H1 (cell line): ENCODE data around the gene SNRPB2. TPM values are rescaled to one million over a fixed set of nuclear protein-coding genes. Genes with fewer than 3 reads are reported as not detected.
A peak's percentile ranks its signal among the peaks of the same experiment; 100 is the strongest.

ENCODE experiments used
- CTCF ChIA-PET: fragments of 300-600 bp; sonication (Branson Sonifier 250); formaldehyde crosslinking; loops from one replicate; lab custom pipeline; 2021; ENCODE audit not compliant: partially characterized antibody; lab: Charles Lee
- POLR2A ChIA-PET: fragments of 300-600 bp; sonication (Branson Sonifier 250); formaldehyde crosslinking; loops from one replicate; lab custom pipeline; 2021; ENCODE audit warnings: inconsistent platforms; ENCODE audit not compliant: partially characterized antibody; lab: Charles Lee
- DNase-seq, 2 experiments: peaks; one replicate each; pipeline versions ENCODE4 v3.0.0 to v3.0.0-alpha.2; 2010 to 2022; ENCODE audit warnings: low spot score in 2 of 2, low read depth in 1 of 2, mixed read lengths in 1 of 2
- FAIRE-seq: peaks from 2 replicates; lab custom pipeline; 2011; peaks lifted over from hg19 to GRCh38; lab: Jason Lieb, UNC
- H2AFZ ChIP-seq: 2 replicates; pipeline ENCODE4 v1.8.1; 2012; ENCODE audit warnings: low read length, inconsistent platforms
- H2AK5ac ChIP-seq: 2 replicates; pipeline ENCODE4 v1.6.1; 2013; ENCODE audit warnings: low read depth, low read length
- H2BK120ac ChIP-seq: replicated peaks from 2 replicates; pipeline ENCODE3; 2013; ENCODE audit warnings: low read depth, low read length, inconsistent platforms
- H2BK12ac ChIP-seq: 2 replicates; pipeline ENCODE4 v1.6.1; 2013; ENCODE audit warnings: low read depth, low read length
- H2BK15ac ChIP-seq: 2 replicates; pipeline ENCODE4 v1.6.1; 2013; ENCODE audit warnings: low read length
- H2BK20ac ChIP-seq: 2 replicates; pipeline ENCODE4 v1.6.1; 2013; ENCODE audit warnings: low read length
- H2BK5ac ChIP-seq: 2 replicates; pipeline ENCODE4 v1.6.1; 2013; ENCODE audit warnings: low read depth, low read length
- H3K14ac ChIP-seq: 2 replicates; pipeline ENCODE4 v1.6.1; 2013; ENCODE audit warnings: inconsistent platforms; ENCODE audit not compliant: insufficient read length
- H3K18ac ChIP-seq: 2 replicates; pipeline ENCODE4 v1.6.1; 2013; ENCODE audit warnings: low read length; ENCODE audit errors: extremely low read depth
- H3K23ac ChIP-seq: 2 replicates; pipeline ENCODE4 v1.6.1; 2013; ENCODE audit warnings: inconsistent platforms; ENCODE audit not compliant: insufficient read length
- H3K23me2 ChIP-seq: 2 replicates; pipeline ENCODE4 v1.6.1; 2013; ENCODE audit warnings: low read depth, low read length
- H3K27ac ChIP-seq: 2 replicates; pipeline ENCODE4 v1.6.1; 2011; ENCODE audit warnings: low read depth, low read length, inconsistent platforms
- H3K27me3 ChIP-seq, 4 experiments: replicated peaks in 1 of 4; 1 replicate in 1 of 4; 2 replicates in 3 of 4; pipeline versions ENCODE4 v1.6.1 to v1.8.1; 2011 to 2013; ENCODE audit warnings: low read length in 3 of 4, mild to moderate bottlenecking in 3 of 4, inconsistent platforms in 2 of 4, mixed read lengths in 2 of 4, moderate library complexity in 1 of 4; ENCODE audit not compliant: control insufficient read depth in 3 of 4, insufficient read depth in 3 of 4; ENCODE audit errors: extremely low read depth in 1 of 4
- H3K36me3 ChIP-seq, 4 experiments: 2 replicates each; pipeline versions ENCODE4 v1.6.1 to v1.8.1; 2011 to 2013; ENCODE audit warnings: mild to moderate bottlenecking in 4 of 4, low read length in 3 of 4, moderate library complexity in 2 of 4, control low read depth in 1 of 4, inconsistent platforms in 1 of 4; ENCODE audit not compliant: insufficient read depth in 4 of 4, control insufficient read depth in 2 of 4
- H3K4ac ChIP-seq: replicated peaks from 2 replicates; pipeline ENCODE3; 2013; ENCODE audit warnings: low read length, low read depth, mixed read lengths, inconsistent platforms; ENCODE audit not compliant: insufficient read length
- H3K4me1 ChIP-seq, 4 experiments: replicated peaks in 1 of 4; 1 replicate in 1 of 4; 2 replicates in 3 of 4; pipeline versions ENCODE4 v1.6.1 to v1.8.1; 2011 to 2013; ENCODE audit warnings: low read length in 3 of 4, inconsistent platforms in 2 of 4, mixed read lengths in 1 of 4; ENCODE audit not compliant: insufficient read depth in 4 of 4, control insufficient read depth in 3 of 4
- H3K4me2 ChIP-seq, 2 experiments: 2 replicates each; pipeline versions ENCODE4 v1.6.1 to v1.8.1; 2011 to 2013; ENCODE audit warnings: low read depth in 2 of 2, low read length in 2 of 2, control low read depth in 1 of 2, inconsistent platforms in 1 of 2, mild to moderate bottlenecking in 1 of 2; ENCODE audit not compliant: insufficient read depth in 1 of 2
- H3K4me3 ChIP-seq, 4 experiments: fragments of 200-600, 300-600 bp in 1 of 4; sonication (generic), shearing (Covaris generic), sonication (Bioruptor Twin) in 1 of 4; 2 replicates each; pipeline versions ENCODE4 v1.5.1 to v1.8.1; 2011 to 2016; ENCODE audit warnings: low read length in 4 of 4, low read depth in 3 of 4, control low read depth in 2 of 4, inconsistent platforms in 2 of 4, mild to moderate bottlenecking in 2 of 4, mixed read lengths in 1 of 4, moderate library complexity in 1 of 4; ENCODE audit not compliant: insufficient read depth in 2 of 4; ENCODE audit errors: extremely low read depth in 1 of 4
- H3K56ac ChIP-seq: replicated peaks from 2 replicates; pipeline ENCODE3; 2013; ENCODE audit warnings: low read depth, mild to moderate bottlenecking, mixed read lengths, low read length, inconsistent platforms; ENCODE audit not compliant: insufficient read length
- H3K79me1 ChIP-seq: 2 replicates; pipeline ENCODE4 v1.6.1; 2013; ENCODE audit warnings: low read depth, low read length, control low read depth
- H3K79me2 ChIP-seq, 2 experiments: 2 replicates each; pipeline versions ENCODE4 v1.6.1 to v1.8.1; 2012 to 2013; ENCODE audit warnings: low read length in 2 of 2, mild to moderate bottlenecking in 2 of 2, inconsistent platforms in 1 of 2; ENCODE audit not compliant: insufficient read depth in 2 of 2, control insufficient read depth in 1 of 2
- H3K9ac ChIP-seq, 4 experiments: replicated peaks in 1 of 4; 1 replicate in 1 of 4; 2 replicates in 3 of 4; pipeline versions ENCODE4 v1.6.1 to v1.8.1; 2011 to 2013; ENCODE audit warnings: low read depth in 3 of 4, low read length in 3 of 4, control low read depth in 2 of 4, mild to moderate bottlenecking in 2 of 4, moderate library complexity in 2 of 4, inconsistent platforms in 1 of 4; ENCODE audit errors: extremely low read depth in 1 of 4
- H3K9me3 ChIP-seq, 2 experiments: 2 replicates each; pipeline versions ENCODE4 v1.6.1 to v1.8.1; 2012 to 2013; ENCODE audit warnings: mild to moderate bottlenecking in 2 of 2, moderate library complexity in 2 of 2, control low read depth in 1 of 2, inconsistent platforms in 1 of 2, low read depth in 1 of 2, low read length in 1 of 2, mixed read lengths in 1 of 2; ENCODE audit not compliant: insufficient read depth in 2 of 2
- H4K20me1 ChIP-seq, 2 experiments: replicated peaks in 1 of 2; 2 replicates each; pipeline versions ENCODE3 to v1.8.1; 2011 to 2013; ENCODE audit warnings: inconsistent platforms in 2 of 2, low read length in 2 of 2, mild to moderate bottlenecking in 1 of 2; ENCODE audit not compliant: insufficient read depth in 2 of 2, control insufficient read depth in 1 of 2
- H4K5ac ChIP-seq: 2 replicates; pipeline ENCODE4 v1.6.1; 2013; ENCODE audit warnings: low read length, low read depth, mixed read lengths, inconsistent platforms; ENCODE audit not compliant: insufficient read length
- H4K8ac ChIP-seq: 2 replicates; pipeline ENCODE4 v1.8.0; 2013; ENCODE audit warnings: mild to moderate bottlenecking, moderate library complexity, low read length, inconsistent platforms; ENCODE audit not compliant: insufficient read depth; ENCODE audit errors: extremely low read depth
- H4K91ac ChIP-seq: replicated peaks from 2 replicates; pipeline ENCODE3; 2013; ENCODE audit warnings: low read length, mixed read lengths, inconsistent platforms; ENCODE audit not compliant: insufficient read length
- BCL11A ChIP-seq, 2 experiments: IDR thresholded peaks; one replicate each; pipeline ENCODE4 v1.6.1; 2011; ENCODE audit warnings: low read depth in 2 of 2, low read length in 2 of 2, mild to moderate bottlenecking in 2 of 2
- SP4 ChIP-seq: IDR thresholded peaks from 2 replicates; pipeline ENCODE4 v1.6.1; 2012; ENCODE audit warnings: low read length, inconsistent platforms
- TCF12 ChIP-seq: IDR thresholded peaks from 2 replicates; pipeline ENCODE4 v1.6.1; 2011; ENCODE audit warnings: low read depth, mild to moderate bottlenecking, low read length
- USF2 ChIP-seq: IDR thresholded peaks from 2 replicates; pipeline ENCODE4 v1.6.1; 2011; ENCODE audit warnings: low read length, improper control_type of control experiment
- WGBS, 2 experiments: shearing (Covaris generic) in 1 of 2; methylation state at CpG; one replicate each; pipeline versions ENCODE4 v1.1.6 to v1.1.7; 2013 to 2015; ENCODE audit warnings: low lambda C conversion rate in 2 of 2, mixed read lengths in 2 of 2, inconsistent platforms in 1 of 2, low coverage in 1 of 2, missing lambda C conversion rate in 1 of 2; ENCODE audit not compliant: insufficient replicate concordance in 2 of 2, insufficient coverage in 1 of 2, insufficient read length in 1 of 2; ENCODE audit errors: extremely low coverage in 1 of 2, missing lambda C conversion rate in 1 of 2; 5-methylcytosine and 5-hydroxymethylcytosine counted together
- polyA plus RNA-seq, 7 experiments: library from polyadenylated mRNA; depleted of rRNA in 3 of 7; stranded (reverse) in 5 of 7; unstranded in 2 of 7; fragments of >200 nt in 5 of 7; fragments of 200-250 nt in 2 of 7; gene quantifications; 1 replicate in 5 of 7; 2 replicates in 1 of 7; 4 replicates in 1 of 7; pipeline versions ENCODE4 v1.2.1 to v1.2.3, GENCODE V29; 2011 to 2013; ENCODE audit warnings: missing spikeins in 2 of 7, mixed read lengths in 2 of 7
- total RNA-seq: library from RNA; stranded (reverse); fragmentation: NEBNext Ultra II Directional; extraction: Animal tissue kit (Norgen Biotek cat#: 25700); gene quantifications from 2 replicates; pipeline ENCODE4 v1.2.1, GENCODE V29; 2021

The SNRPB2 gene
- total and polyA plus RNA-seq, 2 of the 8 experiments (the other 6 are each of a cell fraction or from before 2014, with no cell fraction given): 49.4 to 102 TPM

- Histone ChIP-seq H3K9me3 (no peaks in the 10 kb centered on the region), H2BK15ac (no peak overlapping the region), H3K4ac (no peak overlapping the region), H3K27ac (no peak overlapping the region), H3K4me3 (no peak overlapping the region), H3K23ac (no peak overlapping the region), H4K20me1 (no peaks in the 10 kb centered on the region), H2BK20ac (no peak overlapping the region), H2AFZ (no peak overlapping the region), H3K27me3 (no peaks in the 10 kb centered on the region), H3K9ac (no peak overlapping the region), H4K5ac (no peak overlapping the region), H3K18ac (no peak overlapping the region), H2BK12ac (no peak overlapping the region), H2BK5ac (no peak overlapping the region), H4K91ac (no peak overlapping the region), H3K56ac (no peak overlapping the region), H2AK5ac (no peak overlapping the region), H3K79me2 (no peaks in the 10 kb centered on the region), H3K79me1 (no peaks in the 10 kb centered on the region), H2BK120ac (no peak overlapping the region), H3K36me3 (no peaks in the 10 kb centered on the region), H3K23me2 (no peaks in the 10 kb centered on the region), H3K14ac (no peak overlapping the region), H3K4me2 (no peak overlapping the region), H4K8ac (0 out of 2 replicates have a peak overlapping the region, but pooled peaks have one; percentile 35), H3K4me1 (peaks cover 0 to 3% (median 0%) of the 10 kb centered on the region in 4 experiments; a peak in 1 of 7 replicates)
- ChIA-PET POLR2A (interaction anchor here (1.3 to 1.8 kb wide), 2 partner anchors 15 to 16 kb away, joined by 3 to 8 read pairs; partner anchors contain the start of gene SNRPB2), CTCF (interaction anchor here (0.8 kb wide), 1 partner anchor 13 kb away, joined by 3 read pairs; no protein-coding TSS in a partner anchor)
- 91% methylated on average over 5 of the region's 5 CpGs; no CpG with 5 or more reads in 1 of the 2 experiments for whole genome bisulfite sequencing, 2 experiments
- no peak for DNase-seq
- FAIRE-seq: no peak
- TF ChIP-seq SP4: no peak
- no peak for TF ChIP-seq USF2
- no peak for TF ChIP-seq TCF12
- TF ChIP-seq BCL11A (IDR thresholded peaks at IDR 0.05; ENCODE audit: low read depth in 2 of 2, low read length in 2 of 2): no peak
Observed at GRCh38 chr20:16714242-16714641, 15.6 kb upstream of the SNRPB2 start.
